K562 (cell line): ENCODE measurements around the gene STXBP6. TPM values are rescaled to one million over a fixed set of nuclear protein-coding genes. Genes with fewer than 3 reads are reported as not detected.

ENCODE experiments used
- ARID1B ChIP-seq: fragments of 450-650 bp; IDR thresholded peaks from 2 replicates; pipeline ENCODE4 v1.6.1; 2016; ENCODE audit warnings: antibody characterized with exemption, mild to moderate bottlenecking, inconsistent platforms
- C11orf30 ChIP-seq: fragments of 450-650 bp; IDR thresholded peaks from 2 replicates; pipeline ENCODE4 v1.6.1; 2016; ENCODE audit warnings: low read depth, mild to moderate bottlenecking
- CHAMP1 ChIP-seq: fragments of 450-650 bp; IDR thresholded peaks from 2 replicates; pipeline ENCODE4 v1.6.1; 2016; ENCODE audit warnings: mild to moderate bottlenecking
- ESRRA ChIP-seq: fragments of 450-650 bp; IDR thresholded peaks from 2 replicates; pipeline ENCODE4 v1.6.1; 2014; ENCODE audit warnings: low read depth, mild to moderate bottlenecking, moderate library complexity, borderline replicate concordance
- EZH2 ChIP-seq: IDR thresholded peaks from 2 replicates; pipeline ENCODE4 v1.6.1; 2012; ENCODE audit warnings: low read depth, mild to moderate bottlenecking, inconsistent platforms, low read length, borderline replicate concordance
- HDGF ChIP-seq: fragments of 450-650 bp; IDR thresholded peaks from 2 replicates; pipeline ENCODE4 v1.6.1; 2016
- HNRNPH1 ChIP-seq: fragments of 200-400 bp; formaldehyde crosslinking; optimal IDR thresholded peaks from 2 replicates; pipeline ENCODE3; 2017; ENCODE audit warnings: low read depth, mild to moderate bottlenecking, low read length, moderate library complexity
- KDM1A ChIP-seq, 2 experiments: fragments of 450-650 bp; IDR thresholded peaks; 2 replicates each; pipeline ENCODE4 v1.6.1; 2016; ENCODE audit warnings: mild to moderate bottlenecking in 2 of 2
- MIER1 ChIP-seq: fragments of 450-650 bp; IDR thresholded peaks from 2 replicates; pipeline ENCODE4 v1.6.1; 2016; ENCODE audit warnings: antibody characterized with exemption, mild to moderate bottlenecking, low read depth
- NCOR1 ChIP-seq: fragments of 450-650 bp; IDR thresholded peaks from 2 replicates; pipeline ENCODE4 v1.6.1; 2016; ENCODE audit warnings: mild to moderate bottlenecking, moderate library complexity
- NR4A1 ChIP-seq, 2 experiments: fragments of 250-450 bp in 1 of 2; fragments of 450-650 bp in 1 of 2; sonication (Bioruptor Pico) in 1 of 2; IDR thresholded peaks; 2 replicates each; pipeline versions ENCODE4 v1.4.0 to v1.6.1; 2016 to 2020; ENCODE audit warnings: mild to moderate bottlenecking in 2 of 2, missing compliant biosample characterization in 1 of 2, missing genetic modification characterization in 1 of 2, moderate library complexity in 1 of 2
- TBP ChIP-seq: optimal IDR thresholded peaks from 2 replicates; pipeline ENCODE3; 2011; ENCODE audit warnings: low read depth, low read length, improper control_type of control experiment
- ZC3H11A ChIP-seq: IDR thresholded peaks from 2 replicates; pipeline ENCODE4 v1.6.1; 2012; ENCODE audit warnings: low read depth, low read length, improper control_type of control experiment
- ZNF75A ChIP-seq: fragments of 450-650 bp; formaldehyde crosslinking; IDR thresholded peaks from 2 replicates; pipeline ENCODE4 v1.4.0; 2020; ENCODE audit warnings: mild to moderate bottlenecking
- polyA plus RNA-seq, 8 experiments: library from polyadenylated mRNA; depleted of rRNA in 4 of 8; stranded (reverse) in 5 of 8; unstranded in 3 of 8; fragments of >200 nt; fragmentation: Nextera tagmentation in 2 of 8; fragmentation: Illumina TruSeq in 1 of 8; extraction: Ambion mirVana in 2 of 8; extraction: Trizol in 1 of 8; gene quantifications; 2 replicates each; pipeline versions ENCODE4 v1.2.1 to v1.2.3, GENCODE V29; 2011 to 2014; ENCODE audit warnings: inconsistent platforms in 1 of 8, missing spikeins in 1 of 8
- total RNA-seq, 7 experiments: library from RNA; depleted of rRNA in 6 of 7; stranded (reverse); fragments of >200 nt in 6 of 7; fragmentation: Illumina TruSeq in 2 of 7; extraction: Trizol in 2 of 7; gene quantifications; 2 replicates each; pipeline versions ENCODE4 v1.2.1 to v1.2.3, GENCODE V29; 2011 to 2021; ENCODE audit warnings: low replicate concordance in 1 of 7

The STXBP6 gene
- total and polyA plus RNA-seq, 9 of the 15 experiments (the other 6 are each of a cell fraction or from before 2014, with no cell fraction given): 0.27 to 0.89 (median 0.59) TPM

- TF ChIP-seq CHAMP1 (no peak), NR4A1 (CRISPR knock-in tag; IDR thresholded peaks at IDR 0.05) (no peak), NR4A1 (tag; IDR thresholded peaks at IDR 0.05) (no peak), ESRRA (peak; percentile 25; the same call in 1 of the 2 replicates), TBP (no peak), MIER1 (no peak), HNRNPH1 (no peak), C11orf30 (peak; percentile 71), KDM1A (IDR thresholded peaks at IDR 0.05) (peak; percentile 38 to 49; a peak in 1 of 4 replicates), ZNF75A (no peak), EZH2 (no peak), NCOR1 (peak; percentile 68), HDGF (no peak), ZC3H11A (no peak), ARID1B (peak; percentile 88)
Observed at GRCh38 chr14:25048170-25049016, 1.6 kb downstream of the STXBP6 start (continued).
